HEK293 (cell line): Measurements from ENCODE around the gene RAB22A.

Experiments
- CTCF ChIA-PET: fragments of 350-600 bp; formaldehyde crosslinking; extraction: SDS; loops from one replicate; lab custom pipeline; 2021; ENCODE audit warnings: antibody characterized with exemption; lab: Yijun Ruan, JAX
- POLR2A ChIA-PET: fragments of 300-600 bp; formaldehyde crosslinking; extraction: SDS; loops from one replicate; lab custom pipeline; 2020; ENCODE audit warnings: antibody characterized with exemption, inconsistent platforms; lab: Yijun Ruan, JAX
- H3K27ac ChIP-seq: fragments of 200-500 bp; sonication (Bioruptor generic); 2 replicates; pipeline ENCODE4 v1.5.1; 2014; ENCODE audit warnings: low read depth, low read length, control low read depth, inconsistent platforms; ENCODE audit errors: extremely low read depth
- H3K36me3 ChIP-seq, 2 experiments: fragments of 200-500 bp in 1 of 2; sonication (Bioruptor generic) in 1 of 2; 1 replicate in 1 of 2; 2 replicates in 1 of 2; pipeline ENCODE4 v1.5.1; 2014 to 2017; ENCODE audit warnings: inconsistent platforms in 2 of 2, low read length in 2 of 2; ENCODE audit not compliant: control insufficient read depth in 2 of 2, insufficient read depth in 1 of 2
- H3K4me1 ChIP-seq: fragments of 200-500 bp; sonication (Bioruptor generic); 2 replicates; pipeline ENCODE4 v1.5.1; 2014; ENCODE audit warnings: mild to moderate bottlenecking, low read length, inconsistent platforms; ENCODE audit not compliant: control insufficient read depth, insufficient read depth
- H3K4me3 ChIP-seq: 2 replicates; pipeline ENCODE4 v1.5.1; 2011; ENCODE audit warnings: low read depth, mild to moderate bottlenecking, control low read depth, low read length, moderate library complexity
- H3K9me3 ChIP-seq: fragments of 200-500 bp; sonication (Bioruptor generic); 2 replicates; pipeline ENCODE4 v1.5.1; 2014; ENCODE audit warnings: low read depth, low read length, inconsistent platforms; ENCODE audit not compliant: control insufficient read depth, insufficient read depth
- IKZF3 ChIP-seq: fragments of 450-650 bp; IDR thresholded peaks from 2 replicates; pipeline ENCODE4 v1.5.0; 2018; ENCODE audit warnings: missing biosample characterization, mild to moderate bottlenecking, missing genetic modification characterization, moderate library complexity
- OSR2 ChIP-seq: fragments of 450-650 bp; formaldehyde crosslinking; IDR thresholded peaks from 2 replicates; pipeline ENCODE4 v1.5.1; 2016; ENCODE audit warnings: missing biosample characterization, missing genetic modification characterization
- PRDM10 ChIP-seq: fragments of 450-650 bp; formaldehyde crosslinking; IDR thresholded peaks from 2 replicates; pipeline ENCODE4 v1.5.1; 2016; ENCODE audit warnings: missing biosample characterization, missing genetic modification characterization
- SP7 ChIP-seq: fragments of 450-650 bp; formaldehyde crosslinking; IDR thresholded peaks from 2 replicates; pipeline ENCODE4 v1.5.1; 2016; ENCODE audit warnings: missing biosample characterization, missing genetic modification characterization
- ZNF155 ChIP-seq: fragments of 450-650 bp; formaldehyde crosslinking; IDR thresholded peaks from 2 replicates; pipeline ENCODE4 v1.5.1; 2016; ENCODE audit warnings: missing biosample characterization, missing genetic modification characterization
- ZNF16 ChIP-seq: fragments of 450-650 bp; formaldehyde crosslinking; IDR thresholded peaks from 2 replicates; pipeline ENCODE4 v1.5.1; 2016; ENCODE audit warnings: low read depth, missing biosample characterization, missing genetic modification characterization
- ZNF174 ChIP-seq: fragments of 450-650 bp; formaldehyde crosslinking; IDR thresholded peaks from 2 replicates; pipeline ENCODE4 v1.5.0; 2017; ENCODE audit warnings: missing biosample characterization, mild to moderate bottlenecking, missing genetic modification characterization
- ZNF18 ChIP-seq: fragments of 450-650 bp; formaldehyde crosslinking; IDR thresholded peaks from 2 replicates; pipeline ENCODE4 v1.5.1; 2016; ENCODE audit warnings: missing biosample characterization, missing genetic modification characterization
- ZNF23 ChIP-seq: fragments of 450-650 bp; formaldehyde crosslinking; IDR thresholded peaks from 2 replicates; pipeline ENCODE4 v1.5.1; 2016; ENCODE audit warnings: missing biosample characterization, missing genetic modification characterization, borderline replicate concordance
- ZNF404 ChIP-seq: fragments of 450-650 bp; formaldehyde crosslinking; IDR thresholded peaks from 2 replicates; pipeline ENCODE4 v1.5.1; 2017; ENCODE audit warnings: missing biosample characterization, missing genetic modification characterization
- ZNF473 ChIP-seq: fragments of 450-650 bp; formaldehyde crosslinking; IDR thresholded peaks from 2 replicates; pipeline ENCODE4 v1.5.1; 2017; ENCODE audit warnings: missing biosample characterization, missing genetic modification characterization
- ZNF501 ChIP-seq: fragments of 450-650 bp; formaldehyde crosslinking; IDR thresholded peaks from 2 replicates; pipeline ENCODE4 v1.5.1; 2016; ENCODE audit warnings: missing biosample characterization, missing genetic modification characterization
- ZNF530 ChIP-seq: fragments of 450-650 bp; formaldehyde crosslinking; IDR thresholded peaks from 2 replicates; pipeline ENCODE4 v1.5.1; 2016; ENCODE audit warnings: low read depth, missing biosample characterization, missing genetic modification characterization
- ZNF629 ChIP-seq: fragments of 450-650 bp; formaldehyde crosslinking; IDR thresholded peaks from 2 replicates; pipeline ENCODE4 v1.5.1; 2017; ENCODE audit warnings: missing biosample characterization, missing genetic modification characterization
- ZNF670 ChIP-seq: fragments of 450-650 bp; formaldehyde crosslinking; IDR thresholded peaks from 2 replicates; pipeline ENCODE4 v1.5.1; 2016; ENCODE audit warnings: missing biosample characterization, missing genetic modification characterization, low read depth
- ZNF785 ChIP-seq: fragments of 450-650 bp; formaldehyde crosslinking; IDR thresholded peaks from 2 replicates; pipeline ENCODE4 v1.5.1; 2016; ENCODE audit warnings: missing biosample characterization, missing genetic modification characterization
- ZNF791 ChIP-seq: fragments of 450-650 bp; formaldehyde crosslinking; IDR thresholded peaks from 2 replicates; pipeline ENCODE4 v1.5.1; 2016; ENCODE audit warnings: missing biosample characterization, missing genetic modification characterization
- TF ChIP-seq, protein P1 (sequence below): fragments of 450-650 bp; formaldehyde crosslinking; IDR thresholded peaks from 2 replicates; pipeline ENCODE4 v1.5.1; 2017; ENCODE audit warnings: missing biosample characterization, missing genetic modification characterization
- TF ChIP-seq, protein P2 (sequence below): fragments of 450-650 bp; formaldehyde crosslinking; IDR thresholded peaks from 2 replicates; pipeline ENCODE4 v1.5.1; 2016; ENCODE audit warnings: missing biosample characterization, missing genetic modification characterization, borderline replicate concordance

RAB22A gene

DNA sequence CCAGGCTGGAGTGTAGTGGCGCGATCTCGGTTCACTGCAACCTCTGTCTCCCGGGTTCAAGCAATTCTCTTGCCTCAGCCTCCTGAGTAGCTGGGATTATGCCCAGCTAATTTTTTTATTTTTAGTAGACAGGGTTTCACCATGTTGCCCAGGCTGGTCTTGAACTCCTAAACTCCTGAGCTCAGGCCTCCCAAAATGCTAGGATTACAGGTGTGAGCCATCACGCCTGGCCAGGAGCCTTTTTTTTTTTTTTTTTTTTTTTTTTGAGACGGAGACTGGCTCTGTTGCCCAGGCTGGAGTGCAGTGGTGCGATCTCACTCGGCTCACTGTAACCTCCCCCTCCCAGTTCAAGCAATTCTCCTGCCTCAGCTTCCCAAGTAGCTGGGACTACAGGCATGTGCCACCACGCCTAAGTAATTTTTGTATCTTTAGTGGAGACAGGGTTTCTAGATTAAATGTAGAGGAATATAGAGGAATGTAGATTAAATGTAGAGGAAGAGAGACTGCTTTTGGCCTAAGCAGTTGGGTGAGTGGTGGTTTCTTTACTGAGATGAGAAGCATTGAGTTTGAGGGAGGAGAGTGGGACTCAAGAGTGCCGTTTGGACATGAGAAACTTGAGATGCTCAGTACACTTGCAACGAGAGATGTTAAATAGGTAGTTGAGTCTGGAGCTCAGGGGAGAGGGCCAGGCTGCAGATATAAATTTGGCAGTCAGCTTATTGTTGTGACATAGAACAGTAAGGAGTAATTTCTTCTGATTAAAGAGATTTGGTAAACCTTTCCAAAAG, 96.2 kb downstream of the RAB22A start (continued):
- peak; percentile 50 for TF ChIP-seq PRDM10
- peak; percentile 69; the same call in 1 of the 2 replicates for TF ChIP-seq ZNF18 (tag by site-specific recombination)
- TF ChIP-seq ZNF174 (tag by site-specific recombination): no peak
- TF ChIP-seq SP7 (tag by site-specific recombination): no peak
- TF ChIP-seq ZNF785 (tag by site-specific recombination): no peak
- no peak for TF ChIP-seq ZNF530
- TF ChIP-seq ZNF473 (tag by site-specific recombination): no peak
- no peak for TF ChIP-seq ZNF23 (tag by site-specific recombination)
- no peak for TF ChIP-seq ZNF404
- TF ChIP-seq ZNF629 (tag by site-specific recombination): no peak
- no peak for TF ChIP-seq ZNF501
- TF ChIP-seq, protein P1, sequence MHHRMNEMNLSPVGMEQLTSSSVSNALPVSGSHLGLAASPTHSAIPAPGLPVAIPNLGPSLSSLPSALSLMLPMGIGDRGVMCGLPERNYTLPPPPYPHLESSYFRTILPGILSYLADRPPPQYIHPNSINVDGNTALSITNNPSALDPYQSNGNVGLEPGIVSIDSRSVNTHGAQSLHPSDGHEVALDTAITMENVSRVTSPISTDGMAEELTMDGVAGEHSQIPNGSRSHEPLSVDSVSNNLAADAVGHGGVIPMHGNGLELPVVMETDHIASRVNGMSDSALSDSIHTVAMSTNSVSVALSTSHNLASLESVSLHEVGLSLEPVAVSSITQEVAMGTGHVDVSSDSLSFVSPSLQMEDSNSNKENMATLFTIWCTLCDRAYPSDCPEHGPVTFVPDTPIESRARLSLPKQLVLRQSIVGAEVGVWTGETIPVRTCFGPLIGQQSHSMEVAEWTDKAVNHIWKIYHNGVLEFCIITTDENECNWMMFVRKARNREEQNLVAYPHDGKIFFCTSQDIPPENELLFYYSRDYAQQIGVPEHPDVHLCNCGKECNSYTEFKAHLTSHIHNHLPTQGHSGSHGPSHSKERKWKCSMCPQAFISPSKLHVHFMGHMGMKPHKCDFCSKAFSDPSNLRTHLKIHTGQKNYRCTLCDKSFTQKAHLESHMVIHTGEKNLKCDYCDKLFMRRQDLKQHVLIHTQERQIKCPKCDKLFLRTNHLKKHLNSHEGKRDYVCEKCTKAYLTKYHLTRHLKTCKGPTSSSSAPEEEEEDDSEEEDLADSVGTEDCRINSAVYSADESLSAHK: peak; percentile 93
- TF ChIP-seq, protein P2, sequence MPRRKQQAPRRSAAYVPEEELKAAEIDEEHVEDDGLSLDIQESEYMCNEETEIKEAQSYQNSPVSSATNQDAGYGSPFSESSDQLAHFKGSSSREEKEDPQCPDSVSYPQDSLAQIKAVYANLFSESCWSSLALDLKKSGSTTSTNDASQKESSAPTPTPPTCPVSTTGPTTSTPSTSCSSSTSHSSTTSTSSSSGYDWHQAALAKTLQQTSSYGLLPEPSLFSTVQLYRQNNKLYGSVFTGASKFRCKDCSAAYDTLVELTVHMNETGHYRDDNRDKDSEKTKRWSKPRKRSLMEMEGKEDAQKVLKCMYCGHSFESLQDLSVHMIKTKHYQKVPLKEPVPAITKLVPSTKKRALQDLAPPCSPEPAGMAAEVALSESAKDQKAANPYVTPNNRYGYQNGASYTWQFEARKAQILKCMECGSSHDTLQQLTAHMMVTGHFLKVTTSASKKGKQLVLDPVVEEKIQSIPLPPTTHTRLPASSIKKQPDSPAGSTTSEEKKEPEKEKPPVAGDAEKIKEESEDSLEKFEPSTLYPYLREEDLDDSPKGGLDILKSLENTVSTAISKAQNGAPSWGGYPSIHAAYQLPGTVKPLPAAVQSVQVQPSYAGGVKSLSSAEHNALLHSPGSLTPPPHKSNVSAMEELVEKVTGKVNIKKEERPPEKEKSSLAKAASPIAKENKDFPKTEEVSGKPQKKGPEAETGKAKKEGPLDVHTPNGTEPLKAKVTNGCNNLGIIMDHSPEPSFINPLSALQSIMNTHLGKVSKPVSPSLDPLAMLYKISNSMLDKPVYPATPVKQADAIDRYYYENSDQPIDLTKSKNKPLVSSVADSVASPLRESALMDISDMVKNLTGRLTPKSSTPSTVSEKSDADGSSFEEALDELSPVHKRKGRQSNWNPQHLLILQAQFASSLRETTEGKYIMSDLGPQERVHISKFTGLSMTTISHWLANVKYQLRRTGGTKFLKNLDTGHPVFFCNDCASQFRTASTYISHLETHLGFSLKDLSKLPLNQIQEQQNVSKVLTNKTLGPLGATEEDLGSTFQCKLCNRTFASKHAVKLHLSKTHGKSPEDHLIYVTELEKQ (tag by site-specific recombination): no peak

DNA sequence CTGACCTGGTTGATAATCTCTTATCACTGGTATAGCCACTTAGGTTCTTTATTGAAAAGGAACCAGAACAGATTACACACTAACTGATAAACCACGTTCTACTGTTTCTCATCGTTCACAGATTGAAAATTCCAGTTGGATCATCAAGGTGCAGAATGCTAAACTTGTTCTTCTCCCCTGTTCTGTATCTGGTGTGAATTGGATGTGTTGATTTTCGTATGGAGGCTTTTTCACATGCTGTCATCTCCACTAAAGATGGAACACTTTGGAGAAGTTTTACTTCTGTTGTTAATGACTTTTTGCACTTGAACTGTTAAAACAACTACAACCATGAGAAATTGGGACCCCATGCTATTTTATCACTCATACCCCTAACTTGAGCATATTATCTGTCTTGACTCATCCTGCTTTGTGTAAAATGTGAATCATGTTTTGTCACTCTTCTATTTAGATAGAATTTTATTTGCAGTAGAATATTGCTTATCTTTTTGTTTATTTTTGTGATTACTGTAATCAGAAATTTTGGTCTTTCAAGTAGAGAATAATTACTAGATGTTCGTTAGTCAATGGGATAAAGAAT, 97.0 kb downstream of the RAB22A start:
- ChIA-PET CTCF (interaction anchor here (0.8 kb wide), 2 partner anchors 72 to 123 kb away, joined by 8 read pairs; no protein-coding TSS in a partner anchor), POLR2A (interaction anchor here (0.7 kb wide), 1 partner anchor 18 kb away, joined by 4 read pairs; the partner anchor contains the start of gene VAPB)
- Histone ChIP-seq H3K27ac (no peak overlapping the region), H3K36me3 (no peaks in the 10 kb centered on the region; a peak in 1 of 3 replicates), H3K9me3 (no peaks in the 10 kb centered on the region), H3K4me1 (peaks cover 29% of the 10 kb centered on the region), H3K4me3 (no peak overlapping the region)
- TF ChIP-seq SP7 (tag by site-specific recombination) (peak; percentile 46), OSR2 (tag by site-specific recombination) (0 out of 2 replicates have a peak, but pooled peaks have one; percentile 9), ZNF155 (no peak), IKZF3 (tag by site-specific recombination) (no peak), ZNF18 (tag by site-specific recombination) (peak; percentile 92), ZNF670 (tag by site-specific recombination) (no peak), ZNF16 (tag by site-specific recombination) (no peak), ZNF791 (no peak)
- TF ChIP-seq, protein P1: no peak
